Heart left ventricle (tissue), 13 donors: ENCODE results near the gene RUSC2.

Experiments
- CTCF ChIP-seq, 12 donors: fragments of 200-600 bp; sonication (generic) in 4 of 12; IDR thresholded peaks; one replicate each; pipeline versions ENCODE4 v1.5.0 to v1.8.0; 2018 to 2022; ENCODE audit warnings: antibody characterized with exemption in 12 of 12, mild to moderate bottlenecking in 5 of 12
- POLR2A ChIP-seq, 2 donors: fragments of 450-650 bp; IDR thresholded peaks; one replicate each; pipeline ENCODE4 v1.6.1; 2017; ENCODE audit warnings: antibody characterized with exemption in 2 of 2, mild to moderate bottlenecking in 2 of 2, moderate library complexity in 2 of 2
- donor health status: ischemic (EF 13 %, LVEDD 7.1; RV severe dilation, severe dysfunction).
- donor health status: DM: no; HTN: yes; CAD: no.
- donor health status: DM: no; HTN: no; CAD: no.
- donor health status: ischemic (EF 25% LVEDD 6.9; RV normal size, moderate dysfunction).
- donor health status: ischemic (EF 25% LVEDD 5.7; RV mildly dilated, moderate dysfunction).
- donor health status: ischemic (EF 35%, LVEDD 5.7; RV mildly dilated, moderate dysfunction).
- donor health status: nonischemic (EF 11% LVEDD 7.7; RV severe dilation, severe dysfunction).
- donor health status: DM: yes; HTN: yes; CAD: no.
- donor health status: PGD.
- donor health status: ischemic (EF 29% LVEDD 5.4; RV normal size, mild dysfunction).
- donor health status: nonischemic (EF 23%, LVEDD 6.1; RV moderate dilation, normal function).

GRCh38 chr9:35501946-35502345 is 12.0 kb downstream of the RUSC2 start:
- TF ChIP-seq CTCF (IDR thresholded peaks at IDR 0.05) (no peak), POLR2A (IDR thresholded peaks at IDR 0.05) (no peak)
